Measurements from ENCODE around the gene MYRIP.

- TF ChIP-seq CTCF (IDR thresholded peaks at IDR 0.05) (peak in 10 of 12 donors; percentile 25 to 52 (median 38)), POLR2A (IDR thresholded peaks at IDR 0.05) (no peak)
Observed at GRCh38 chr3:40237889-40238571, 428.6 kb downstream of the MYRIP start.
